GM12864 (cell line): Measurements from ENCODE around the gene SLC29A1.

Experiments used
- DNase-seq: peaks from one replicate; pipeline ENCODE4 v3.0.0-alpha.2; 2011; ENCODE audit warnings: low read depth
- H3K4me3 ChIP-seq: 2 replicates; pipeline ENCODE4 v1.5.1; 2011; ENCODE audit warnings: mild to moderate bottlenecking, low read depth, low read length, control low read depth
- TF ChIP-seq, protein P1 (sequence below): IDR thresholded peaks from 2 replicates; pipeline ENCODE4 v1.5.1; 2011; ENCODE audit warnings: low read depth, mild to moderate bottlenecking, moderate library complexity, low read length, control low read depth, inconsistent platforms; ENCODE audit errors: missing control alignments

SLC29A1 gene

DNA sequence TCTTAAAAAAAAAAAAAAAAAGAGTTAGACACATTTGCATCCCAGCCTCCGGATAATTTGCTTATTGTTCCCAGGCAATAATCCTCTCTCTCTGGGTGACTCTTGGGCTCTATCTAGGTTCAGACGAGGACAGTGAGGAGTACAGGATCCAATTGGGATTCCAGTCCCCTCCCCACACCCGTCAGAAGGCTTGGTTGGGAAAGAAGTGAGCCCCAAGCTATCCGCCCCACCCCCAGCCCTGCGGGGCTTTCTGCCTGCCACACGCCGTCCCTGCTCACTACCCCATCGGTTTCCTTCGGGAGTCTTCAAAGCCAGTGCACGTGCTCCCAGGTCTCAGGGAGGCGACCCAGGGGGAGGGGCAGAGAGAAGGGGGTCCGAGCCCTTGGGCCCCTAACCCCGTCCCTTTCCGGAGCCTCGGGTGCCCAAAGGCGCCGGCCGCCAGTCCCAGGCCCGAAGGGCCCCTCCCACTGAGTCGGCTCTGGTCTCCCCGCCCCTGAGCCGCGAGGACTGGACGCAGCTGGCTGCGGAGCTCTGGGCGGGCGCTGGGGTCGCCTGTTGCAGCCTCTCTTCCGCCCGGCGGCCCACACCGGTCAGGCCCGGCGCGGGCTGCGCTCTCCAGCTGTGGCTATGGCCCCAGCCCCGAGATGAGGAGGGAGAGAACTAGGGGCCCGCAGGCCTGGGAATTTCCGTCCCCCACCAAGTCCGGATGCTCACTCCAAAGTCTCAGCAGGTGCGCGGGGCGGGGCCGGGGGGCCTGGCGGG is 4.2 kb upstream of the SLC29A1 start:
- no peak for DNase-seq
- TF ChIP-seq, protein P1, sequence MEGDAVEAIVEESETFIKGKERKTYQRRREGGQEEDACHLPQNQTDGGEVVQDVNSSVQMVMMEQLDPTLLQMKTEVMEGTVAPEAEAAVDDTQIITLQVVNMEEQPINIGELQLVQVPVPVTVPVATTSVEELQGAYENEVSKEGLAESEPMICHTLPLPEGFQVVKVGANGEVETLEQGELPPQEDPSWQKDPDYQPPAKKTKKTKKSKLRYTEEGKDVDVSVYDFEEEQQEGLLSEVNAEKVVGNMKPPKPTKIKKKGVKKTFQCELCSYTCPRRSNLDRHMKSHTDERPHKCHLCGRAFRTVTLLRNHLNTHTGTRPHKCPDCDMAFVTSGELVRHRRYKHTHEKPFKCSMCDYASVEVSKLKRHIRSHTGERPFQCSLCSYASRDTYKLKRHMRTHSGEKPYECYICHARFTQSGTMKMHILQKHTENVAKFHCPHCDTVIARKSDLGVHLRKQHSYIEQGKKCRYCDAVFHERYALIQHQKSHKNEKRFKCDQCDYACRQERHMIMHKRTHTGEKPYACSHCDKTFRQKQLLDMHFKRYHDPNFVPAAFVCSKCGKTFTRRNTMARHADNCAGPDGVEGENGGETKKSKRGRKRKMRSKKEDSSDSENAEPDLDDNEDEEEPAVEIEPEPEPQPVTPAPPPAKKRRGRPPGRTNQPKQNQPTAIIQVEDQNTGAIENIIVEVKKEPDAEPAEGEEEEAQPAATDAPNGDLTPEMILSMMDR: no peak
- H3K4me3 ChIP-seq: peak overlapping the region; percentile 42

DNA sequence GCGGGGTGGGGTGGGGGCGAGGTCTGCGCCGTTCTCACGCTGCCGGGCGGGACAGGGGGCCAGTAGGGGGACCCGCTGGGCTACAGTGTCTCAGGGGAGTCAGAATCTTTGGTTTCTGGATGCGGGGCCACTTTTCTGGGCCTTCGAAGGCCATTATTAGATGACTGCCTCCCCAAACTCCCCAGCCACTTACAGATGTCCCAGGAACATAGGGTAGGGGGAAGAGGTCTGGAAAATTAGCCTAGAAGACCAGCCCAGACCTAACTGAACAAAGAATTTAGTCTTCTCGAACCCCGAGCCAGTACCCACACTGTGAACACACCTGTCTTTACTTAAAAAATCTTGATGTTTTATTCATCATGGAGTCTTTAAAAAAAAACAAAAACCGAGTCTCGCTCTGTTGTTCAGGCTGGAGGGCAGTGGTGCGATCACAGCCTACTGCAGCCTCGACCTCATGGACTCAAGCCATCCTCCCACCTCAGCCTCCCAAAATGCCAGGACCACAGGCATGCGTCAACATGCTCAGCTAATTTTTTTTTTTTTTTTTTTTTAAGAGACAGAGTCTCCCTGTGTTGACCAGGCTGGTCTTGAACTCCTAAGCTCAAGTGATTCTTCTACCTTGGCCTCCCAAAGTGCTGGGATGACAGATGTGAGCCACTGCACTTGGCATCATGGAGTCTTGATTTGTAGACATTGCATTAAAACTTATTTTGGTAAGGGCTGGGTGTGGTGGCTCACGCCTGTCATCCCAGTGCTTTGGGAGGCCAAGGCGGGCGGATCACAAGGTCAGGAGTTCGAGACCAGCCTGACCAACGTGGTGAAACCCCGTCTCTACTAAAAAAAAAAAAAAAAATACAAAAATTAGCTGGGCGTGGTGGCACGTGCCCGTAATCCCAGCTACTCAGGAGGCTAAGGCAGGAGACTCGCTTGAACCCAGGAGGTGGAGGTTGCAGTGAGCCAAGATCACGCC is 3.3 kb upstream of the SLC29A1 start:
- peak overlapping the region; percentile 34 for H3K4me3 ChIP-seq

DNA sequence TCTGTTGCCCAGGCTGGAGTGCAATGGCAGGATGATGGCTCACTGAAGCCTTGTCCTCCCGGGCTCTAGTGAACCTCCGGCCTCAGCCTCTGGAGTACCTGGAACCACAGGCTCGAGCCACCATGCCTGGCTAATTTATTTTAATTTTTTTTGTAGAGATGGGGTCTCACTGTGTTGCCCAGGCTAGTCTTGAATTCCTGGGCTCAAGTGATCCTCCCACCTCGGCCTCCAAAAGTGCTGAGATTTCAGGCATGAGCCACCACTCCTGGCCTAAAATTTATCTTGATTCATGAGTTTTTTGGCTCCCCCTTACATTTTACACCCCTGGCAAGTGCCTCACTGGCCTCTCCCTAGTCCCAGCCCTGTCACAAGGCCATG is 2.5 kb upstream of the SLC29A1 start:
- no peak overlapping the region for H3K4me3 ChIP-seq
- DNase-seq: no peak
- TF ChIP-seq, protein P1: no peak

More for the DNA sequence above, 3.3 kb upstream of the SLC29A1 start:
- no peak for DNase-seq
- TF ChIP-seq, protein P1: no peak

DNA sequence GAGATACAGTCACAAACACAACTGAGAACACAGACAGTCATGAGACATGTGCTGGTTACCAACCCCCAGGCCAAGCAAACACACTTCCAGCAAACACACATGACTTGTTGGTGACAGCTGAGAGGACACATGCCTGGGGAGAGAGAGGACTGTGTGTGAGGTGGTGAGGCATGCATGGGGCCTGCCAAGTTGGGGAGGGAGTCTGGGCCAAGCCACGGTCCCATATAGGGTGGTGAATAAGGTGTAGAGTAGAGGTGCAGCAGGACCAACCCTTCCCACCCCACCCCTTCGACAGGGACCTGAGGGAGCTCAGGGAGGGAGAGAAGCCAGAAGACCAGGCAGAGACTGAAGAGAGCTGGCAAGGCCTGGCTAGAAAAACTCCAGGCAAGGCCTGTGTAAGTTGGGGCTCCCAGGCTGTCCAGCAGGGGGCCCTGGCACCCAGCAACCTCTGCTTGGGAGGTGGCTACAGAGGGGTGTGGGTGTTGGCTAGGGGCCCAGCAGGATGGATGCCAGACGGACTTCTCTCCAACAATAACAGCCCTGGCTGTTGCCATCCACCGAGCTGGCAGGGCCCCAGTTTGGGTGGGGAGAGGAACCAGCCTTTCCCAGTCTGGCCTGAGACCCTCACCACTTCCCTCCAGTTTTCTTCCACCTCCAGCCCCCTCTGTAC is 2.0 kb upstream of the SLC29A1 start:
- no peak overlapping the region for H3K4me3 ChIP-seq
- TF ChIP-seq, protein P1: peak; percentile 95
- DNase-seq: peak; percentile 41

DNA sequence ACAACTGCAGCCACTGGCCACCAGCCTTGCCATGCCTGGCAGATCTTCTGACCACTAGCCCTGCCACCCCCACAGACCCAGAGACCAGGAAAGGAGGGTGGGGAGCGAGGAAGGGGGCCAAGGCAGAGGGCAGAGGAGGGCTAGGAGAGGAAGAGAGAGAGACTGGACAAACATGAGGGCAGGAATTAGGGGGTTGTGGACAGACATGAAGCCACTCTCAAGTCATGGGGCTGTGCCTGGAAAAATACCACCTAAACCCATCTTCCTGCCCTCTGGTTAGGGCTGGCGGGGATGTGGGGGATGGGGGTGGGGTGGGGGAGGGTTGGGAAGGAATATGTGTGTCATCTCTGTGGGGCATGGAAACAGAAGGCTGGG is 1.4 kb upstream of the SLC29A1 start:
- DNase-seq: no peak
- H3K4me3 ChIP-seq: no peak overlapping the region
- TF ChIP-seq, protein P1: no peak

DNA sequence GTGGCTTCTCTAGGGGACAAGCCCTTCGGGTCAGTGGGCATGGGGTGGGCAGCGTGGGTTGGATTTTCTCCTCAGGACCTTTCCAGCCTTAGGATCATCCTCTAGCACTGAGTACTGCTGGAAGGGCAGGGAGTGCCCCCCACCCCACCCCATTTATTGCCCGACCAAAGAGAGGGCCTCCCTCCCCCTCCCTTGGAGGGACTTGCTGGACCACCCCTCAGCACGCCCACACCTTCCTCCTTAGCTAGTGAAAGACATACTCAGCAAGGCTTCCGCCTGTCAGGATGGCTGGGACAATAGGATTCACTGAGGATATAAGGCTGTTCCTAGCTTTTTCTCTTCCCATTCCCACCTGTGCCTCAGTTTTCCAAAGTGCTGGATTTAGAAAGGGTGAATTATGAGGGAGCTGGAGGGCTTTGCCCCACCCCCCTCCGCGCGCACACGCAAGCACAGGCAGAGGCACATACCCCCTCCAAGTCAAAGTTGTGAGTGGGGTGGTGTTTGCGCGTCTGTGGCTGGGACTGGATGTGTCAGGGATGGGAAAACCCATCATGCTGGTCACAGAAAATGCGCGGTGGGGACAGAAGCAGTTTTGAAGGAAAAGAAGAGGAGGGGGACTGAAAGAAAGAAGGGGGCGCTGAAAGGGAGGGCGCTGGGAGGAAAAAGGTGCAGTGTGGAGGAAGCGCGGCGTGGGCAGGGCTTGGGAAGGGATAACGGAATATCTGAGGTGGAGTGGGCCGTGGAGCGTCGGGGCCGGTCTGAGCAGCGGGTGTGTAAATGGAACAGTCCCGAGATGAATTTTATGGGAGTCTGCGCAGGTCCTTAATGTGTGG is 693 bp upstream of the SLC29A1 start:
- H3K4me3 ChIP-seq: peak overlapping the region; percentile 59
- TF ChIP-seq, protein P1: no peak
- DNase-seq: no peak
